Measurements from ENCODE around the gene KANK4. TPM values are rescaled to one million over a fixed set of nuclear protein-coding genes. Genes with fewer than 3 reads are reported as not detected.

KANK4 gene
- total RNA-seq, 1 donor from 2014 or later = not detected

DNA sequence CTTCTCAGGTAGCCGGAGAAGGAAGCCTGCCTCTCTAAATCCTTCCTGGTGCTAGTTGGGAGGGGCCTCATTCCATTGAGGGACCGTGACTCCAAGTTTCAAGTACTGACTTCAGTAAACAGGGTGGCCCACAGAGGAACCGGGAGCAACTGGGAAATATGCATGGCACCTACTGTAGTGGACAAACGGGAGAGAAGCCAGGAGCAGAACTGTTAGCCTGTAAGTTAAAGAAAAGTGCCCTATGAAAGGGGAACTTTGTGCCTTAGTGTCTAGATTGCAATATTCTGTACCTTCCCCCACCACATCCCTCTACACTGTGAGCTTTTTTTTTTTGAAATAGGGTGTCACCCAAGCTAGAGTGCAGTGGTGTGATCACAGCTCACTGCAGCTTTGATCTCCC, 33.2 kb upstream of the KANK4 start:
- Mint-ChIP-seq H3K27me3 (ENCODE audit: insufficient read depth) (peaks cover 3% of the 10 kb centered on the region), H3K9me3 (no peaks in the 10 kb centered on the region), H3K4me3 (no peak overlapping the region), H3K27ac (no peak overlapping the region), H3K36me3 (ENCODE audit: low read depth) (no peaks in the 10 kb centered on the region), H3K4me1 (ENCODE audit: low read depth) (no peaks in the 10 kb centered on the region)
- no peak for DNase-seq (ENCODE audit: low spot score)
- intact Hi-C loops (cut with micrococcal nuclease) = no loop called here

DNA sequence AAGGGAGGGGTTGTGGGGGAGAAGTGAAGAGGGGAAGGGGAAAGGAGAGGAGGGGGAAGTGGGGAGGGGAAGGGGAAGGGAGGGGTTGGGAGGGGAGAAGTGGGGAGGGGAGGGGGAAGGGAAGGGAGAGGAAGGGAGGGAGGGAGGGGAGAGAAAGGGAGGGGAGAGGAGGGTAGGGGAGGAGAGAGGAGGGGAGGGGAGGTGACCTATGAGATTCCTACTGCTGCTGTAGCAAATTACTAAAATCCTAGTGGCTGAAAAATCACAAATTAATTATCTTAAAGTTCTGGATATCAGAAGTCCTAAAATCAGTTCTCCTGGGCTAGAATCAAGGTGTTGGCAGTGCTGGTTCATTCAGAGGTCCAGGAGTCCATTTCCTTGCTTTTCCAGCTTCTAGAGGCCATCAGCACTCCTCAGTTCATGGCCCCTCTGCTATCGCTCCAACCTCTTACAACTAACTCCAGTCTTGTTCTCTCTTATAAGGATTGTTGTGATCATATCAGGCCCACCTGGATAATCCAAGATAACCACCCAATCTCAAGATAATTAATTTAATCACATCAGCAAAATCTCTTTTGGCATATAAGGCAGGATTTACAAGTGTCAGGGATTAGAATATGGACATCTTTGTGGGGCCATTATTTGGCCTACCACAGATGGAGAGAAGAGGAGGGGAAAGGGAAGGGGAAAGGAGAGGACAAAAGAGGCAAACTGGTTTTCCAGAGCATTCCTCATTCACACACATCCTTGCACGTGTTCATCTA, 30.4 kb upstream of the KANK4 start:
- intact Hi-C loops (cut with micrococcal nuclease) = no loop called here
- Mint-ChIP-seq H3K36me3 (ENCODE audit: low read depth) (no peaks in the 10 kb centered on the region), H3K27me3 (ENCODE audit: insufficient read depth) (no peaks in the 10 kb centered on the region), H3K27ac (no peak overlapping the region), H3K4me1 (ENCODE audit: low read depth) (no peaks in the 10 kb centered on the region), H3K9me3 (no peaks in the 10 kb centered on the region), H3K4me3 (no peak overlapping the region)
- DNase-seq (ENCODE audit: low spot score) = no peak

DNA sequence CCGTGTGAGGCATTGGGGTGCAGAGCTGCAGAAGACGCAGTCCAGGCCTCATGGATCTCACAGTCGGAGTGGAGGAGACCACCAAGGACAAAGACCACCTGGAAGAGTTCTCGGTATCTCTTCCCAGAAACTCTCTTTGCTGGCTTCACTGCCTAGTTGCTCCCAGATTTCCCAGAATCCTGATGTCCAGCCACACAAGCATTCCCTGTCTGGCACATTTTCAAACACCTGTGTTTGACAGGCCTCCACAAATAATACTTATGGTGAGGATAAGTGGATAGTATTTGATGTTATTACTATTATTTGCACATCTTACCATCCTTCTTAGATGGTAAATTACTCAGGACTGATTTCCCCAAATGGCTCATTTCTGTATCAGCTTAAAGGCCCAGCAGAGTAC, 27.7 kb upstream of the KANK4 start:
- Mint-ChIP-seq H3K27ac (no peak overlapping the region), H3K9me3 (no peaks in the 10 kb centered on the region), H3K4me3 (no peak overlapping the region), H3K4me1 (ENCODE audit: low read depth) (no peaks in the 10 kb centered on the region), H3K36me3 (ENCODE audit: low read depth) (no peaks in the 10 kb centered on the region), H3K27me3 (ENCODE audit: insufficient read depth) (no peaks in the 10 kb centered on the region)
- no peak for DNase-seq (ENCODE audit: low spot score)
- intact Hi-C loops (cut with micrococcal nuclease) = no loop called here

DNA sequence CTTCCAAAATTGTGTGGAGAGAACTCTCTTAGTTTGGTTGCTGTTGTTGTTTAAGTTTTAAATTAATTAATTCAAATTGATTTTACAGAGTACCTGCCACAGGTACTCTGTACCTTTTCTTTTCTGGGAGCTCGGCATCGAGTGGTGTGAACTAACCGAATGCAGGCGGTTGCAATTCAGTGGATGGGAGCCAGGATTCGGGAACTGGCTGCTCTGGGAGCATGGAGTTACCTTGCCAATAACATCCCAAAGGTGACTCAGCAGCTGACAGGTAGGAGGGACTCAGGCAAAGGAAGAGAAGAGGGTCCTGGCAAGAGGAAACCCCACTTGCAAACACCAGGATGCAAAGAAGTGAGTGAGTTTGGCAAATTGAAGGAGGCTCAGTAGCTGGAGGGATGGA, 24.7 kb upstream of the KANK4 start:
- H3K4me1 Mint-ChIP-seq (ENCODE audit: low read depth) = no peaks in the 10 kb centered on the region
- no peak for DNase-seq (ENCODE audit: low spot score)

DNA sequence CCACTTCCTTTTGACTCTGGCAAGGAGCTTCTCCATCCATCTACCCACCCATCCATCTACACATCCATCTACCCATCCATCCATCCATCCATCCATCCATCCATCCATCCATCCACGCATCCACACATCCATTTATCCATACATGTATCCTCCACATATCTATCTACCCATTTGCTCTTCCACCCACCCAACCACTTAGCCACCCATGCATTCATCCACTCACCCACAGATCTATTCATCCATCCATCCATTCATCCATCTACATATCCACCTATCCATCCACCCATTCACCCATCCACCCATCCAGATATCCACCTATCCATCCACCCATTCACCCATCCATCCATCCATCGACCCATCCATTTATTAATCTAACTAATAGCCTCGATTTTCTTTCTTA, 23.0 kb upstream of the KANK4 start:
- Mint-ChIP-seq H3K27ac (no peak overlapping the region), H3K9me3 (no peaks in the 10 kb centered on the region)

More for the DNA sequence above, 24.7 kb upstream of the KANK4 start:
- Mint-ChIP-seq H3K4me3 (no peak overlapping the region), H3K36me3 (ENCODE audit: low read depth) (no peaks in the 10 kb centered on the region), H3K9me3 (no peaks in the 10 kb centered on the region), H3K27ac (no peak overlapping the region), H3K27me3 (ENCODE audit: insufficient read depth) (no peaks in the 10 kb centered on the region)
- intact Hi-C loops (cut with micrococcal nuclease) = no loop called here

DNA sequence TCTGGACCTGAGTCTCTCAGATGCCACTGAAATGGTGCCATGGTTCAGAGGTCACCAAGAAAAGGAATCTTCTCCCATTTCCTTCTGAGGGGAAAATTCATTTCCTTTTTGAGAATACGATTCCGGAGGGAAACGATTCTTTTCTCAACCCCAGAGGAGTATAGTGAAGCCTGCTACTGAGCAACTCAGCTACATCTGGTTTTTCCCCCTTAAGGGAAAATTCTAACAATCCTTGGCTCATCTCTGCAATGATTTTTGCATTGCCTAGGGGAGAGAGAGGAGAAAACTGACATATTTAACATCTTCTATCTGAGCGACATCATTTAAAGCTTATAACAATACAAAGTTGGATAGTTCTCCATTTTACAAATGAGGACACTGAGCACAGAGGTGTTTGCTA, 22.4 kb upstream of the KANK4 start:
- Mint-ChIP-seq H3K4me1 (ENCODE audit: low read depth) (no peaks in the 10 kb centered on the region), H3K27me3 (ENCODE audit: insufficient read depth) (no peaks in the 10 kb centered on the region), H3K36me3 (ENCODE audit: low read depth) (no peaks in the 10 kb centered on the region), H3K4me3 (no peak overlapping the region), H3K27ac (no peak overlapping the region), H3K9me3 (no peaks in the 10 kb centered on the region)
- no peak for DNase-seq (ENCODE audit: low spot score)
- intact Hi-C loops (cut with micrococcal nuclease) = no loop called here

More for the DNA sequence above, 23.0 kb upstream of the KANK4 start:
- no peak for DNase-seq (ENCODE audit: low spot score)
- intact Hi-C loops (cut with micrococcal nuclease) = no loop called here
- Mint-ChIP-seq H3K27me3 (ENCODE audit: insufficient read depth) (no peaks in the 10 kb centered on the region), H3K36me3 (ENCODE audit: low read depth) (no peaks in the 10 kb centered on the region), H3K4me3 (no peak overlapping the region), H3K4me1 (ENCODE audit: low read depth) (no peaks in the 10 kb centered on the region)

DNA sequence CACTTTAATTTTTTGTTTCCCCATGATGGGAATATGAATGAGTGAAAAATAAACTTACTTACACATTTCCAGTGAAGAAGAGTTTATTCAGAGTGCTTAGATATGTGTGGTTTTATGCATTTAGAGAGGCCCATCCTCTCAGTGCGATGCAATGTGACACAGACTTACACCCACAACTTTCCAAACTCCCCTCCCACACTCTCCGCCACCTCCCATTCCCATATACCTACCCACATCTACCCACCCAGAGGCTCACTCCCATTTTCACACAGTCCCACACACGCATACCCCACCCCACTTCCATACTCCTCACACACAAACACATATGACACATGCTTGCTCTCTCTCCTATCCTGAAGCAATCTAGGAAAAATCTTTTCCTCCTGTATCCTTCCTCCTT, 21.9 kb upstream of the KANK4 start:
- Mint-ChIP-seq H3K4me1 (ENCODE audit: low read depth) (no peaks in the 10 kb centered on the region), H3K9me3 (no peaks in the 10 kb centered on the region), H3K36me3 (ENCODE audit: low read depth) (no peaks in the 10 kb centered on the region), H3K27me3 (ENCODE audit: insufficient read depth) (no peaks in the 10 kb centered on the region), H3K27ac (no peak overlapping the region), H3K4me3 (no peak overlapping the region)
- intact Hi-C loops (cut with micrococcal nuclease) = no loop called here
- no peak for DNase-seq (ENCODE audit: low spot score)

DNA sequence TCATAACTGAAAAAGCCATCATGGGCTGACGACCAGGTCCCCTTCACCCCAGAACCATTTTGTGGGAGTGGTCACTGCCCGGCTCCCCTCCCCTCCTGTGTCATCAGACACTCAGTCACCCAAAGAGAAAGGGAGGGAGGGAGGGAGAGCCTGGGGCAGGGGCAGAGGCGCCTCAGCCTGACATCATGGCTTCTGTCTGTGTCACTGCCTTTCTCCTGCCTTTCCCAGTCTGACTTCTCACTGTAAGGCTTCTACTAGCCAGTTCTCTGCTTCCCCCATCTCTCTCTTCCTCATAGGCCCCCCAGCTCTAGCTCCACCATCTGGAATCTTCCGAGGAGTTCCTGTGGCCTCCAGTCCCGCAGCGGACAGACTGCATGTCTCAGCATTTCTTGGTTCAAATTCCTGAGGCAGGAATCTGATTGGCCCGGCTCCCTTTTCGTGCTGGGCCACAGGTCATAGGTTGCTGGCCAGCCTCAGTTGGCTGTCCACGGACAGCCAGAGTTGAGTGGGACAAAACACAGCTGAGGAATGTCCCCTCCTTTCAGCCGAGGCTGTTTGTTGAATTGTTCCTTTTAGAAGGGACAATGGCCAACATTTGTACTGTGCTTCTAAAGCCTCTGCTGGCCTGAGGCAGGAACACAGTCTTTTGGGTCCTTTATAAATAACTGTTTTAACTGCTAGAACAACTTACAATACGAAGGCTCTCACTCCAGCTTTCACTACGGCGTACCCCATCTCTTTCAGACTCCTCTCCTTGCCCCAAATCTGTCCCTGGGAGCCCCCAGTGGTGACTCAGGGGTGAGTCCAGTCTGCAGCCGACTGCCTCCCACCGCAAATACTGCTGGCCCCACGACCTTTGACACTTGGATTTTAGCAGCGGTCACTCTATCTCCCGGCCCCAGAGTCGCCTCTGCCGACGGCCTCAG, 18.7 kb upstream of the KANK4 start:
- Mint-ChIP-seq H3K4me1 (ENCODE audit: low read depth) (no peaks in the 10 kb centered on the region), H3K27me3 (ENCODE audit: insufficient read depth) (no peaks in the 10 kb centered on the region), H3K4me3 (no peak overlapping the region), H3K36me3 (ENCODE audit: low read depth) (no peaks in the 10 kb centered on the region), H3K9me3 (no peaks in the 10 kb centered on the region), H3K27ac (no peak overlapping the region)
- intact Hi-C loops (cut with micrococcal nuclease) = no loop called here
- DNase-seq (ENCODE audit: low spot score) = no peak

DNA sequence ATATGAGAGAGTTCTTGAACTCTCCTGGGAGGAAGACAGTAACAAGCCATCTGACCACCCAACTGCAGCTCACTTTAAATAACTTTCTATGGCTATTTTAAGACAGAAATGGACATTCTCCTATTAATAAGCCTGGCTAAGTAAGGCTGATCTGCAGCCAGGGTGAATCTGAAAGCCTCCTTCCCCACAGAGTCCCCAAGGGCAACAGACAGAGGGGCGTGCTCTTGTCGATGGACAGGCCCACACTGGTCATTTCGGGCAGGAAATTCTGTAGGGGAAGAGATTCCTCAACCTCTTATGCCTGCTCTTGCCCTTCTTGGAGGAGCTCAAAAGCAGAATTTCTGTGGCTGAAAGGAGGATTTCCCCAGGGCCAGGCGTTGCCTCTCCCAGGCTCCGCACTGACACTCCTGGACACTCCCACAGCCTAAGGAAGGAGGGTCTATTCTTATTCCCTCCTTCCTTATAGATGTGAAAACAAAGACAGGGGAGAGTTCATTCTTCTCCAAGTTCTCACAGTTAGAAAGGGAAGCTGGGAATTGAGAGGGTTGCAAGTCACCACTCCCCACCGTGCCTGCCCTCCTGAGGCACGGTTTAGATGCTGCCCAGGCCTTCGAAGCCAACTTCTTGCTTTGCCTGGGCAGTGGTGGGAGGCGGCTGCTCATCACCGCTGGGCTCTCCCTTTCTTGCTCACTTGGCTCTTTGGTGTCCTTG, 17.9 kb upstream of the KANK4 start:
- Mint-ChIP-seq H3K36me3 (ENCODE audit: low read depth) (no peaks in the 10 kb centered on the region), H3K4me1 (ENCODE audit: low read depth) (no peaks in the 10 kb centered on the region), H3K27me3 (ENCODE audit: insufficient read depth) (no peaks in the 10 kb centered on the region), H3K9me3 (no peaks in the 10 kb centered on the region), H3K4me3 (no peak overlapping the region), H3K27ac (no peak overlapping the region)
- no peak for DNase-seq (ENCODE audit: low spot score)
- intact Hi-C loops (cut with micrococcal nuclease) = no loop called here

DNA sequence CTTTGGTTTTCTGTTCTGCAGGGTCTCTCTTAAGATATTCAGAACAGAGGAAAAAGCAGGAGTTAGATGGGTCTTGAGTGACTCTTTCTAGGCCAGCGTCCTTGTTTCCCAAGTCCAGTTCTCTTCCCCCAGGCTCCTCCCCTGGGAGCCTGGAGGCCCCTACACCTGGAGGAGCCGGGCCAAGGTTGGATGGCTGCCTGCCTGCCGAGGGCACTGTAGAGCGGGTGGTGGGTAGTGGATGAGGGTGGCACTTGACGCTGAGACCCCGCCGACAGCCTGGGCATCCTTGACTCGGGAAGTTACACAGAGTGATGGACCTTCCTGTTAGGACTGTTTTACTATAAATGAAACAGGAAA, 17.4 kb upstream of the KANK4 start:
- no peak overlapping the region for H3K27ac Mint-ChIP-seq
- no peak overlapping the region for H3K4me3 Mint-ChIP-seq
- no peaks in the 10 kb centered on the region for H3K9me3 Mint-ChIP-seq
- DNase-seq (ENCODE audit: low spot score) = no peak
- H3K4me1 Mint-ChIP-seq (ENCODE audit: low read depth) = no peaks in the 10 kb centered on the region
- intact Hi-C loops (cut with micrococcal nuclease) = no loop called here
- H3K36me3 Mint-ChIP-seq (ENCODE audit: low read depth) = no peaks in the 10 kb centered on the region
- no peaks in the 10 kb centered on the region for H3K27me3 Mint-ChIP-seq (ENCODE audit: insufficient read depth)

DNA sequence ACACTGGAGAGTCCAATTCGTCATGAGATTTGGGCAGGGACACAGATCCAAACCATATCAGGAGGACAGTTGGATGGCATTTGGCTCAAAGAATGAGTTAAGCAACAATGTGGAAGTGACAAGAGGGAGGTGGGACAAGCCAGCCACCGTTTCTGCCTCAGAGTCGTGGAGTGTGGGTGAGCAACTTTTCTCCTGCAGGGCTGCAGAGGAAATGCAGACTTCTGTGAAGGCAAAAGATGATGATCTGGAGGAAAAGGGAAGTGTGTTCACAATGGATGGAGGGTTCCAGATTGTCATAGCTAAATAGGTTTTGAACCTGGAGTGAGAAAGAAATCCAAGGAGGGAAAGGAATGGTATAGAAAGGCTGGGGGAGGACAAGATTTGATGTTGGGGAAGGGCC, 16.4 kb upstream of the KANK4 start:
- Mint-ChIP-seq H3K4me3 (no peak overlapping the region), H3K27me3 (ENCODE audit: insufficient read depth) (no peaks in the 10 kb centered on the region), H3K4me1 (ENCODE audit: low read depth) (no peaks in the 10 kb centered on the region), H3K36me3 (ENCODE audit: low read depth) (no peaks in the 10 kb centered on the region), H3K9me3 (no peaks in the 10 kb centered on the region), H3K27ac (no peak overlapping the region)
- no peak for DNase-seq (ENCODE audit: low spot score)
- intact Hi-C loops (cut with micrococcal nuclease) = no loop called here

DNA sequence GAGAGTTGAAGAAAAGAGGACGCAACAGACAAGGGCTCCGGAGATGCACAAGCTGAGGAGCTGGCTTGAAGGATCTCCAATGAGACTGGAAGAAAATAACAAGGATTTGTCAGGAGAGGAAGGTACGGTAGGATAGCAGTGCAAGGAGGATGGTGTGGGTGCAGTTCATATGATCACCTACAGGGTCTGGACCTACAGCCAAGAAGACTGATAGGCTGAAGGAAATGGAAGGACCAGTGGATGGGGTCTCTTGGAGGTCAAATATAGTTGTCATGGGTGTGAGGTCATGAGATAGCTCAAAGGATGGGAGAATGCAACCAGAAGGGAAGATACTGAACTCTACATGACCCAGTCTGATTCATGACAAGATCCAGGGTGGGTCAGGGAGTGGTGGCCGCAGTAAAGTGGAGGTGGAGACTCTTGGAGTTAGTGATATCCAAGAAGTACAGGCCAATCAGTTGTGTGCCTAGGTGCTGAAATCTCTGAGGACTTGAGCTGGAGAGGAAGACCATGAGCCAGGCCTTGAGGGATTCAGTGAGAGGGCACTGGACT, 15.3 kb upstream of the KANK4 start:
- Mint-ChIP-seq H3K4me1 (ENCODE audit: low read depth) (no peaks in the 10 kb centered on the region), H3K27me3 (ENCODE audit: insufficient read depth) (no peaks in the 10 kb centered on the region), H3K9me3 (no peaks in the 10 kb centered on the region), H3K4me3 (no peak overlapping the region), H3K27ac (no peak overlapping the region), H3K36me3 (ENCODE audit: low read depth) (no peaks in the 10 kb centered on the region)
- intact Hi-C loops (cut with micrococcal nuclease) = no loop called here
- no peak for DNase-seq (ENCODE audit: low spot score)

DNA sequence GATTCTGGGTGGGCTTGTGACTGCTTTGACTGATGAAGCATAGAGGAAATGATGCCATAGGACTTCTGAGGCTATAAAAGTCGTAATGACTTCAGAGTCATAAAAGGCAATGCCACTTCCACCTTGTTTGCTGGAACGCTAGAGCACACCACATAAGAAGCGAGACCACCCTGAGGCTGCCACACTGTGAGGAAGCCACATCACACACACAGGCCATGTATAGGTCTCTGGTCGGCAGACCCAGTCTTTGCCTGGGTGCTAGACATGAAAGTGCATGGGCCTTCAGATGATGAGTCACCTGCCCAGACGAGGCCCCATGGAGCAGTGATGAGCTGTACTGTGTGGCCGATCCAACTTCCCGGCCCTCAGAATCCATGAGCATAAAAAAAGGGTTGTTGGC, 14.2 kb upstream of the KANK4 start:
- no peak overlapping the region for H3K4me3 Mint-ChIP-seq
- H3K36me3 Mint-ChIP-seq (ENCODE audit: low read depth) = no peaks in the 10 kb centered on the region
- no peak for DNase-seq (ENCODE audit: low spot score)
- no peak overlapping the region for H3K27ac Mint-ChIP-seq
- no peaks in the 10 kb centered on the region for H3K27me3 Mint-ChIP-seq (ENCODE audit: insufficient read depth)
- intact Hi-C loops (cut with micrococcal nuclease) = no loop called here
- no peaks in the 10 kb centered on the region for H3K9me3 Mint-ChIP-seq
- no peaks in the 10 kb centered on the region for H3K4me1 Mint-ChIP-seq (ENCODE audit: low read depth)
